Naive thymus-derived CD4-positive, alpha-beta T cell (primary cell): ENCODE results near the gene PLIN3. TPM values are rescaled to one million over a fixed set of nuclear protein-coding genes. Genes with fewer than 3 reads are reported as not detected.
"Not testable (repeated sequence)": the region's sequence is repeated elsewhere in the genome, so short reads cannot be mapped to it uniquely, and the experiment has no call there.

Source experiments
- ATAC-seq: fragments of 150-1000 bp; cut with Tn5 transposase; 2 replicates; pipeline ENCODE4 v1.10.0; 2021; ENCODE audit warnings: mild to moderate bottlenecking, moderate library complexity
- CTCF ChIA-PET: fragments of 350-600 bp; sonication (Branson Sonifier 250); formaldehyde crosslinking; loops from one replicate; lab custom pipeline; 2021; ENCODE audit warnings: antibody characterized with exemption; lab: Charles Lee
- POLR2A ChIA-PET: fragments of 350-600 bp; sonication (Branson Sonifier 250); formaldehyde crosslinking; loops from one replicate; lab custom pipeline; 2021; ENCODE audit warnings: antibody characterized with exemption, inconsistent platforms; lab: Charles Lee
- DNase-seq, 9 donors: peaks; one replicate each; pipeline versions ENCODE4 v3.0.0 to v3.0.0-alpha.2; 2020 to 2022; ENCODE audit warnings: mixed read lengths in 1 of 9
- H3K27ac ChIP-seq: one replicate; pipeline ENCODE4 v1.7.0; 2013; ENCODE audit warnings: mild to moderate bottlenecking, low read depth, low read length, moderate library complexity
- H3K27me3 ChIP-seq, 2 donors: one replicate each; pipeline ENCODE4 v1.7.0; 2013; ENCODE audit warnings: low read length in 2 of 2, mild to moderate bottlenecking in 2 of 2, moderate library complexity in 2 of 2; ENCODE audit not compliant: control insufficient read depth in 2 of 2, insufficient read depth in 2 of 2
- H3K36me3 ChIP-seq, 3 experiments: 1 replicate in 2 of 3; 2 replicates in 1 of 3; pipeline ENCODE4 v1.7.0; 2013; ENCODE audit warnings: low read length in 3 of 3, mild to moderate bottlenecking in 3 of 3, moderate library complexity in 1 of 3; ENCODE audit not compliant: insufficient read depth in 3 of 3, control insufficient read depth in 2 of 3
- H3K4me1 ChIP-seq, 2 donors: one replicate each; pipeline ENCODE4 v1.7.0; 2013; ENCODE audit warnings: low read length in 2 of 2, mild to moderate bottlenecking in 2 of 2, moderate library complexity in 1 of 2; ENCODE audit not compliant: control insufficient read depth in 2 of 2, insufficient read depth in 2 of 2
- H3K4me3 ChIP-seq: 2 replicates; pipeline ENCODE4 v1.7.0; 2013; ENCODE audit warnings: mild to moderate bottlenecking, low read length
- H3K9me3 ChIP-seq, 3 experiments: 1 replicate in 2 of 3; 2 replicates in 1 of 3; pipeline ENCODE4 v1.7.0; 2013; ENCODE audit warnings: low read length in 3 of 3; ENCODE audit not compliant: control insufficient read depth in 2 of 3
- H3K27ac Mint-ChIP-seq, 9 donors: one replicate each; pipeline ENCODE4 v1.8.0; 2020 to 2022; ENCODE audit warnings: mixed read lengths in 9 of 9, mild to moderate bottlenecking in 8 of 9, moderate library complexity in 5 of 9, inconsistent platforms in 2 of 9
- H3K27me3 Mint-ChIP-seq, 5 donors: one replicate each; pipeline ENCODE4 v1.8.0; 2021 to 2022; ENCODE audit warnings: mixed read lengths in 5 of 5, mild to moderate bottlenecking in 1 of 5
- H3K36me3 Mint-ChIP-seq, 5 donors: one replicate each; pipeline ENCODE4 v1.8.0; 2020 to 2022; ENCODE audit warnings: mixed read lengths in 5 of 5, mild to moderate bottlenecking in 3 of 5, inconsistent platforms in 1 of 5
- H3K4me1 Mint-ChIP-seq, 7 donors: one replicate each; pipeline ENCODE4 v1.8.0; 2020 to 2022; ENCODE audit warnings: mixed read lengths in 7 of 7, mild to moderate bottlenecking in 3 of 7, inconsistent platforms in 1 of 7
- H3K4me3 Mint-ChIP-seq, 10 donors: one replicate each; pipeline ENCODE4 v1.8.0; 2020 to 2022; ENCODE audit warnings: mild to moderate bottlenecking in 10 of 10, mixed read lengths in 10 of 10, moderate library complexity in 6 of 10, inconsistent platforms in 2 of 10
- H3K9me3 Mint-ChIP-seq, 11 donors: one replicate each; pipeline ENCODE4 v1.8.0; 2020 to 2022; ENCODE audit warnings: mixed read lengths in 11 of 11, mild to moderate bottlenecking in 4 of 11, inconsistent platforms in 1 of 11, moderate library complexity in 1 of 11
- intact Hi-C, 2 donors: fragments of 100-400 bp; cut with micrococcal nuclease; formaldehyde crosslinking; loops; one replicate each; pipeline ENCODE4 v1.15.1; 2023
- polyA plus RNA-seq, 2 donors: library from polyadenylated mRNA; unstranded; fragments of 300-500 nt; fragmentation: Illumina TruSeq; gene quantifications; one replicate each; pipeline ENCODE4 v1.2.3, GENCODE V29; 2021
- total RNA-seq, 6 experiments: library from RNA in 5 of 6; stranded (reverse) in 5 of 6; gene quantifications; 1 replicate in 5 of 6; 2 replicates in 1 of 6; pipeline ENCODE4 v1.2.3 and lab custom pipeline; 2021 to 2026

The PLIN3 gene
- total and polyA plus RNA-seq, 7 experiments from 2014 or later, result 12.8 to 38.2 (median 32.0) TPM

GRCh38 chr19:4884993-4885392, 17.5 kb upstream of the PLIN3 start:
- H3K27ac Mint-ChIP-seq, intact Hi-C loops, H3K4me3 Mint-ChIP-seq: not testable (repeated sequence)

GRCh38 chr19:4882874-4883273, 15.4 kb upstream of the PLIN3 start:
- H3K27me3 Mint-ChIP-seq, ATAC-seq, DNase-seq, H3K4me3 Mint-ChIP-seq, H3K27ac ChIP-seq, intact Hi-C loops, H3K4me1 Mint-ChIP-seq, H3K36me3 ChIP-seq, H3K9me3 Mint-ChIP-seq, H3K9me3 ChIP-seq, H3K36me3 Mint-ChIP-seq, H3K27ac Mint-ChIP-seq, H3K27me3 ChIP-seq, H3K4me3 ChIP-seq, POLR2A ChIA-PET: not testable (repeated sequence)
- CTCF ChIA-PET, result interaction anchor here (0.7 kb wide), 1 partner anchor 10 kb away, joined by 4 read pairs; no protein-coding TSS in a partner anchor
- peaks cover 0 to 11% of the 10 kb centered on the region in 2 donors for H3K4me1 ChIP-seq

More at GRCh38 chr19:4884993-4885392, 17.5 kb upstream of the PLIN3 start:
- POLR2A ChIA-PET, H3K4me1 ChIP-seq, H3K4me1 Mint-ChIP-seq, H3K27ac ChIP-seq, CTCF ChIA-PET, H3K27me3 ChIP-seq, H3K36me3 ChIP-seq, DNase-seq, H3K27me3 Mint-ChIP-seq, H3K9me3 ChIP-seq, H3K9me3 Mint-ChIP-seq, H3K36me3 Mint-ChIP-seq, ATAC-seq, H3K4me3 ChIP-seq: not testable (repeated sequence)

- CTCF ChIA-PET, result interaction anchor here (0.8 kb wide), 2 partner anchors 12 to 152 kb away, joined by 3 read pairs; no protein-coding TSS in a partner anchor
- no peak for ATAC-seq
- POLR2A ChIA-PET, result no interaction called here
Measured at GRCh38 chr19:4879041-4879440, 11.6 kb upstream of the PLIN3 start.

GRCh38 chr19:4878491-4878968, 11.1 kb upstream of the PLIN3 start:
- H3K4me3 Mint-ChIP-seq, result peak overlapping the region in 3 of 10 donors; percentile 6 to 53 (median 44)
- Histone ChIP-seq H3K9me3 (no peaks in the 10 kb centered on the region), H3K27ac (no peak overlapping the region), H3K36me3 (no peaks in the 10 kb centered on the region), H3K4me1 (peaks cover 0 to 16% of the 10 kb centered on the region in 2 donors), H3K27me3 (no peaks in the 10 kb centered on the region), H3K4me3 (no peak overlapping the region)
- ChIA-PET CTCF (interaction anchor here (0.6 kb wide), 1 partner anchor 15 kb away, joined by 6 read pairs; no protein-coding TSS in a partner anchor), POLR2A (no interaction called here)
- intact Hi-C loops, result no loop called here
- H3K27ac Mint-ChIP-seq, result peak overlapping the region in 2 of 9 donors; percentile 39 to 41
- peaks cover 0 to 4% (median 0%) of the 10 kb centered on the region in 5 donors for H3K36me3 Mint-ChIP-seq
- DNase-seq (peak in 1 of 9 donors; percentile 11), ATAC-seq (no peak)
- H3K9me3 Mint-ChIP-seq, result peaks cover 0 to 3% (median 0%) of the 10 kb centered on the region in 11 donors
- peaks cover 0 to 10% (median 5%) of the 10 kb centered on the region in 7 donors for H3K4me1 Mint-ChIP-seq
- peaks cover 0 to 6% (median 0%) of the 10 kb centered on the region in 5 donors for H3K27me3 Mint-ChIP-seq

More at GRCh38 chr19:4879041-4879440, 11.6 kb upstream of the PLIN3 start:
- intact Hi-C loops, result no loop called here
- H3K36me3 ChIP-seq, result no peaks in the 10 kb centered on the region
- H3K9me3 Mint-ChIP-seq, result no peaks in the 10 kb centered on the region
- H3K4me3 Mint-ChIP-seq, result peak overlapping the region in 3 of 10 donors; percentile 6 to 53 (median 44)
- H3K27ac Mint-ChIP-seq, result peak overlapping the region in 2 of 9 donors; percentile 39 to 41
- peaks cover 0 to under 1% (median 0%) of the 10 kb centered on the region in 5 donors for H3K36me3 Mint-ChIP-seq
- no peak for DNase-seq
- no peaks in the 10 kb centered on the region for H3K27me3 ChIP-seq
- no peaks in the 10 kb centered on the region for H3K9me3 ChIP-seq
- H3K4me3 ChIP-seq, result no peak overlapping the region
- H3K4me1 ChIP-seq, result peaks cover 0 to 16% of the 10 kb centered on the region in 2 donors
- peaks cover 0 to under 1% (median 0%) of the 10 kb centered on the region in 5 donors for H3K27me3 Mint-ChIP-seq
- peaks cover 0 to 10% (median 5%) of the 10 kb centered on the region in 7 donors for H3K4me1 Mint-ChIP-seq
- no peak overlapping the region for H3K27ac ChIP-seq

GRCh38 chr19:4877753-4878490, 10.5 kb upstream of the PLIN3 start:
- intact Hi-C loops, result no loop called here
- Histone ChIP-seq H3K4me3 (no peak overlapping the region), H3K9me3 (no peaks in the 10 kb centered on the region), H3K27me3 (no peaks in the 10 kb centered on the region), H3K36me3 (no peaks in the 10 kb centered on the region), H3K27ac (no peak overlapping the region), H3K4me1 (peaks cover 0 to 16% of the 10 kb centered on the region in 2 donors)
- H3K27ac Mint-ChIP-seq, result no peak overlapping the region
- H3K9me3 Mint-ChIP-seq, result peaks cover 0 to 4% (median 0%) of the 10 kb centered on the region in 11 donors
- H3K4me1 Mint-ChIP-seq, result peaks cover 0 to 10% (median 5%) of the 10 kb centered on the region in 7 donors
- DNase-seq (peak in 1 of 9 donors; percentile 8), ATAC-seq (no peak)
- POLR2A ChIA-PET, result no interaction called here
- CTCF ChIA-PET, result interaction anchor here (0.5 to 0.6 kb wide), 2 partner anchors 15 to 40 kb away, joined by 3 to 6 read pairs; no protein-coding TSS in a partner anchor
- H3K27me3 Mint-ChIP-seq, result peaks cover 0 to 7% (median 0%) of the 10 kb centered on the region in 5 donors
- H3K4me3 Mint-ChIP-seq, result peak overlapping the region in 2 of 10 donors; percentile 44 to 53
- H3K36me3 Mint-ChIP-seq, result peaks cover 0 to 4% (median 0%) of the 10 kb centered on the region in 5 donors

- POLR2A ChIA-PET, result no interaction called here
- intact Hi-C loops, result no loop called here
Measured at GRCh38 chr19:4873930-4874329, 6.5 kb upstream of the PLIN3 start.

More at GRCh38 chr19:4873930-4874329, 6.5 kb upstream of the PLIN3 start:
- CTCF ChIA-PET, result interaction anchor here (0.7 to 5.7 kb wide), 4 partner anchors 9 to 194 kb away, joined by 3 to 51 read pairs (median 18); no protein-coding TSS in a partner anchor
- Histone ChIP-seq H3K4me1 (peaks cover 0 to 15% of the 10 kb centered on the region in 2 donors), H3K4me3 (no peak overlapping the region), H3K9me3 (no peaks in the 10 kb centered on the region), H3K27me3 (no peaks in the 10 kb centered on the region), H3K27ac (no peak overlapping the region), H3K36me3 (no peaks in the 10 kb centered on the region)
- H3K4me1 Mint-ChIP-seq, result peaks cover 0 to 15% (median 9%) of the 10 kb centered on the region in 7 donors
- ATAC-seq, result no peak
- H3K36me3 Mint-ChIP-seq, result peaks cover 0 to 4% (median 0%) of the 10 kb centered on the region in 5 donors
- no peak for DNase-seq
- no peak overlapping the region for H3K4me3 Mint-ChIP-seq
- peaks cover 0 to 7% (median 0%) of the 10 kb centered on the region in 5 donors for H3K27me3 Mint-ChIP-seq
- peak overlapping the region in 1 of 9 donors; percentile 53 for H3K27ac Mint-ChIP-seq
- peaks cover 0 to 4% (median 0%) of the 10 kb centered on the region in 11 donors for H3K9me3 Mint-ChIP-seq
